GM19455 (cell line): ENCODE data around the gene TAC3.
"Not testable (repeated sequence)": the region's sequence is repeated elsewhere in the genome, so short reads cannot be mapped to it uniquely, and the experiment has no call there.

Experiments used
- ATAC-seq: cut with Tn5 transposase; IDR thresholded peaks from one replicate; pipeline ENCODE4 v1.9.1; 2021; ENCODE audit not compliant: unreplicated experiment

TAC3 gene

GRCh38 chr12:56987551-56988053, 28.7 kb downstream of the TAC3 start:
- ATAC-seq = no peak

- ATAC-seq = no peak
Observed at GRCh38 chr12:56987011-56987410, 29.3 kb downstream of the TAC3 start.

- not testable (repeated sequence) for ATAC-seq
Observed at GRCh38 chr12:56985714-56986113, 30.6 kb downstream of the TAC3 start.

GRCh38 chr12:56983386-56983785, 32.9 kb downstream of the TAC3 start:
- ATAC-seq = no peak

DNA sequence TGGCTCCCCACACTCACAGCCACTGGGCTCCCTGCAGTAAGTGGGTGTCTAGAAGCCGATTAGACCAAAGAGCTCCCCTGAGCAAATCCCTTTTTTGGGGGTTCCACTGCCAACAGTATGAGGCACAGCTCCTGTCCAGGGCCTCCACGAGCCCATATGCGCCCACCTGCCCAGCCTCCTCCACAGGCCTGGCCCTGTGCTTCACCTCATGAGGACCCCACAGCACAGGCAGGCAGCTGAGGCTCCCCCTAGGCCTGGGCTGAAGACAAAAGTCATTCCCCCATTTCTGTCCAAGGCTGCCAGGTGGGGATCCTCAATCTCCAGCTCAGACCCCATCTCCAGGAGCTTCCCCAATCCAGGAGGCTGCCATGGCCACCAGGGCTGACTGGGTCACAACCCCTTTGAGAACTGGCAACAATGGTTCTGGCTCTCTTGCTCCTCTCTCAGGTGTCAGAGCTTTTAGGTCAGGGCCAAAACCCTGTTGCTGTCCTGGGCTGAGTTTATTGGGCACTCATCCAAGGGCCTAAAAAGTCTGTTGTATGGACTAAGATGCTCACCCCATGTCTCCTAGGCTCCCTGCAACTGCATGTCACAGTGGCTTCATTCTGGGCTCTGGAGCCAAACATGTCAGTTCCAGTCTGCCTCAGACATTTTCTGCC, 33.6 kb downstream of the TAC3 start:
- ATAC-seq = not testable (repeated sequence)

GRCh38 chr12:56980941-56981530, 35.3 kb downstream of the TAC3 start:
- no peak for ATAC-seq

DNA sequence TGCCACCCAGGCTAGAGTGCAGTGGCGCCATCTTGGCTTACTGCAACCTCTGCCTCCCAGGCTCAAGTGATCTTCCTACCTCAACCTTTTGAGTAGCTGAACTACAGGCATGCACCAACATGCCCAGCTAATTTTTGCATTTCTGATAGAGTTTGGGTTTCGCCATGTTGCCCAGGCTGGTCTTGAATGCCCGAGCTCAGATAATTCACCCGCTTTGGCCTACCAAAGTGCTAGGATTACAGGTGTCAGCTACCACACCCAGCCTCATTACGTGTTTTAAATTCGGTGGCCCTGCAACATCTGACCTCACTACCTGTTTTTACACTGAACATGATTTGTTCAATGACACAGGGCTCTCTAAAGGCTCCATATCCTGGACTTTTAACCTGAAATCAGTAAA, 36.1 kb downstream of the TAC3 start:
- ATAC-seq = no peak

DNA sequence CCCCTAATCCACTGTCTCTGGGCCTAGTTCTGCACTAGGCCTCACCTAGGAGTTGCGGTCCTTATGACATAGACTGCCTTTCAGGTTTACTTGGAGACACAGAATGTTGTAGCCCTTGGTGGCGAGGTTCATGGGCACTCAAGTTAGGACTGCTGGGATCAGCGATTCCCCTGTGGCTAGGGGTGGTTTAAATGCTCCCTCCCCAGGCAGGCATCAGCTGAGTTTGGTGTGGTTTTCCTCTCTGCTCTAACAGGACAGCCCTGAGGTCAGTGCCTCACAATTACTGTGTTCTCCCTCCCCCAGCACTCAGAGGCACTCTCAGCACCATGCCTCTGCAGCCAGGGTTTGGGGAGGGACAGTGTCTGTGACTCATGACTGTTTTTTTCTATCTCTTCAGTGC, 36.7 kb downstream of the TAC3 start:
- ATAC-seq = no peak

- ATAC-seq = no peak
Observed at GRCh38 chr12:56978397-56979138, 37.8 kb downstream of the TAC3 start.

- not testable (repeated sequence) for ATAC-seq
Observed at GRCh38 chr12:56977361-56977760, 39.0 kb downstream of the TAC3 start.

GRCh38 chr12:56974224-56974623, 42.1 kb downstream of the TAC3 start:
- ATAC-seq = not testable (repeated sequence)

DNA sequence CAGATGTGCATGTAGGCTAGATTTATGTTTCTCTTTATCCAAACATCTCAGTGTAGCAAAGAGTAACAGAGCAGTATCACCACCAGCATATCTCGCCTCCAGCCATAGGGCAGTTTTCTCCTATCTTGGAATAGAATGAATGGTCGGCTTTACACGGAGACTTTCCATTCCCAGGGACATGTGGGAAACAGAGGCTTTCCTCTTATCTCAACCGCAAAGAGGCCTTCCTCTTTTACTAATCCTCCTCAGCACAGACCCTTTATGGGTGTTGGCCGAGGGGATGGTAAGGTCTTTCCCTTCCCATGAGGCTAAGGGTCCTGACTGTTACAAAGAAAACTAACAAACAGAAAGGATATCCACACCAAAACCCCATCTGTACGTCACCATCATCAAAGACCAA, 47.4 kb downstream of the TAC3 start:
- not testable (repeated sequence) for ATAC-seq

GRCh38 chr12:56965997-56966642, 50.2 kb downstream of the TAC3 start:
- ATAC-seq = not testable (repeated sequence)

DNA sequence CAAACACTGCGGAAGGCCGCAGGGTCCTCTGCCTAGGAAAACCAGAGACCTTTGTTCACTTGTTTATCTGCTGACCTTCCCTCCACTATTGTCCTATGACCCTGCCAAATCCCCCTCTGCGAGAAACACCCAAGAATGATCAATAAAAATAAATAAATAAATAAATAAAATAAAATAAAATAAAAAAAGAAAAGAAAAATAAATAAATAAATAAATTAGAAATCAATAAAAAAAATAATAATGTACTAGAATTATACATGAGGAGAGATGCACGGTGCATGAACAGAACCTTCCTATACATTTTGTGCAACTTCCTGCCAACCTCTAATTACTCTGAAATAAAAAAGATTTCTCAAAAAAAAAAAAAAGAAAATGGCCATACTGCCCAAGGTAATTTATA, 51.2 kb downstream of the TAC3 start:
- ATAC-seq = not testable (repeated sequence)

GRCh38 chr12:56963557-56963956, 52.8 kb downstream of the TAC3 start:
- ATAC-seq = not testable (repeated sequence)

- ATAC-seq = not testable (repeated sequence)
Observed at GRCh38 chr12:56962247-56962646, 54.1 kb downstream of the TAC3 start.
